DMS 273 (cell line): ENCODE data around the gene RNPEPL1.
A peak's percentile ranks its signal among the peaks of the same experiment; 100 is the strongest.

ENCODE experiments used
- DNase-seq: peaks from one replicate; lab custom pipeline; 2025; ENCODE audit not compliant: unreplicated experiment; lab: John Stamatoyannopoulos, UW

Gene RNPEPL1

DNA sequence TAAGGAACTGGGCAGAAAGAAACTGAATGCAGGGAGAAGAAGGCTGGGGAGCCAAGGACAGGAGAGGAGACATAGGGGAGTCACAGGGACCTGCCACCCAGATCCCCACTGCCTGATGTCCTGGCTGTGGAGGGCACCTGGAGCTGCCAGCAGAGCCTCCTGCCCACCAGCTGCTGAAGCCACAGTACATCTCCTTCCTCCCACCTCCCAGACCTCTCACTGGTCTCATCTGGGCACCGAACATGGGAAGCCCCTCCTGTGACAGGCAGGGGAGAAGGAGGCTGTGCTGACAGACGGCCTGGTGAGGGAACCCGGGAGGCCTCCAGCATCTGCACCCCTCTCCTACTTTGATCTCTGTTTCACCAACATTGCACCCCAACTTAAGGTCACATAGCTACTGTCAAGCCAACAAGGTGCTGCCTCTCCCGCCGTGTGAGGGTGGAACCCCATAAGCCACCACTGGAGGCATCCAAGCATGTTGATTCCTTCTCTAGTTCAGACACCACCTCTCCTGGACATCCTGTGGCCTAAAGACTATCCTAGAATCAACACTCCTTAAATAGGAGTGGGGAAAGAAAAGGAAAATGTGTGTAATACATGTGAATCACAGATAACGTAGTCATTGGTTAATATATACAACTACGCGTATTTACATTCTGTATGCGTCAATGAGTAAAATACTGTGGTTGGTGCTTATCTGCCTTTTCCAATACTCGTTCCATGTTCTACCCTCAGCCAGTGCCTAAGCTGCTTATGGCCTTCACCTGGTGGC lies 3.5 kb upstream of the RNPEPL1 start:
- DNase-seq: no peak

DNA sequence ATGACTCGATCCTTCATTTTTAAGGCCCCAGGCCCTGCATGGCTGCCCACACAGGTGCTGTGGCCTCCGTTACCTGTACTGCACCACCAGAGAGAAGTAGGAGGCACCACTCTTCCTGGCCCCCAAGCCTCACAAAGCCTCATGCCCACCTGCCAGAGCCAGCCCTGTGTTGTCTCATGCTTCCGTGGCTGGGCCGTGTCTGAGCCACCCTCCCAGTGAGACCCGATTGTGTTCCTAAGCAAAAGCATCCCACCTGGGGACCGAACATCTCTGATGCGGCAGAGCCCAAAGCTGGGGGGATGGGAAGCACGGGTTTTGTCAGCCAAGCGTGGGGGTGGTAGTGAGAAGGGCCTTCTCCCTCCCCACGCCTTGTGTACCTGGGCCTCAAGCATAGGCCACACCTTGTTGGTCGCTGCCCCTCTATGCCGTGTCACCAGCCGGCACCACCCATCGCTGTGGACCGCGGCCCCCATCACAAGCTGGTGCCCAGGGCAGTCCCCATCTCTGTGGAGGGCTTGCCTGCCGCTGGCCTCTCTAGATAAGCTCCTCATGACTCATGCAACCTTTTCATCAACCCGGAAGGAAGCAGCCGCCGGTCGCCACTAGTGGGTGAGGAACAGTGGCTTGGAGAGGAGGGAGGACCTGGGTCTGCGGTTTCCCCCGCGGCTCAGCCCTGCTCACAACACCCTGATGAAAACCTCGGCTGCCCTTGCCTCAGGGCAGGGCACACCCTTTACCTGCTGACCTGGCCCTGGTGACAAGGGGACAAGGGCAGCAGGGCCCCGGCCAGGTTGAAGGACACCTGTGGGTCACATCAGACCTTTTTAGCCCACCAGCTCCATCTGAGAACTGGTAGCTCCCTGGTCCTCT lies 2.7 kb upstream of the RNPEPL1 start:
- peak; percentile 37 for DNase-seq

DNA sequence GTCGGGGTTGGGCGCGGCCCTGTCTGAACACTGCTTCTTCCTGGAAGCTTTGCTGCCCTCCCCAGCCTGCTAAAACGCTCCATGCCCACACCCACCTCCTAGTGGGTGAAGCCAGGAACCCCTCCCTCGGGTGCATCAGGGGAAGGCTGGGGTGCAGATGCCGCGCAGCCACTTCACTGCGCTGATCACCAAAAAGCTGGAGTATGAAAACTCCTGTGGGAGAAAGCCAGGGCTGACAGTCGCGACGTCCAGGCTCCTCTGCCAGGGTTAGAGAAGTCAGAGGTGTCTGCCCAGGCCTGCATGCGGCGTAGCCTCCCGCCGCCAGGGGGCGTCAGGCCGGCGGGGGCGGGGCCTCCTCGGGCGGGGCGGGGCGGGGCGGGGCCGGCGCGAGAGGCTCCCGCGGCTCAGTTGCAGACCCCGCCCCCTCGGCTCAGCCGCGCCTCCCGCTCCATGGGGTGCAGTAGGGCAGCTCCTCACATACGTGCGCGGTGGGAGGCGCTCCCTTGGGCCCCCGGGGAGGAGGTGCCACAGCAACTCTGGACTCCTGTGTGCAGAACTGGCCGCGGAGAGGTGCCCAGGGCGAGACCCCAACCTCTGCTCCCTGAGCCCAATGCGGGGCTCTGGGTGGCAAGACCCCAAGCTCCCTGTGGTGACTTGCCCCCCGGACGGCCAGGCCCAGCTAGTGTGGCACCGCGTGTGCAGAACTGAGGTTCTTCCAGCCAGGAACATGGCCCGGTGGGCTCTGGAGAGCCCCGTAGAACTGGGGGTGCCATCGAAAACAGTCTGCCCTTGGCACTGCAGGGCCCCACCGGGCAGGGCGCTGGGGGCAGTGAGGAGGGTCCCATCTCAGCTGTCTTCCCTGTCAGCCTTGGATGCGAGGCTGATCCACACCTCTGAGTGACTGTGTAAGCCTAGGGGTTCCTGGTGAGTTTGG lies 1.8 kb upstream of the RNPEPL1 start:
- peak; percentile 91 for DNase-seq

DNA sequence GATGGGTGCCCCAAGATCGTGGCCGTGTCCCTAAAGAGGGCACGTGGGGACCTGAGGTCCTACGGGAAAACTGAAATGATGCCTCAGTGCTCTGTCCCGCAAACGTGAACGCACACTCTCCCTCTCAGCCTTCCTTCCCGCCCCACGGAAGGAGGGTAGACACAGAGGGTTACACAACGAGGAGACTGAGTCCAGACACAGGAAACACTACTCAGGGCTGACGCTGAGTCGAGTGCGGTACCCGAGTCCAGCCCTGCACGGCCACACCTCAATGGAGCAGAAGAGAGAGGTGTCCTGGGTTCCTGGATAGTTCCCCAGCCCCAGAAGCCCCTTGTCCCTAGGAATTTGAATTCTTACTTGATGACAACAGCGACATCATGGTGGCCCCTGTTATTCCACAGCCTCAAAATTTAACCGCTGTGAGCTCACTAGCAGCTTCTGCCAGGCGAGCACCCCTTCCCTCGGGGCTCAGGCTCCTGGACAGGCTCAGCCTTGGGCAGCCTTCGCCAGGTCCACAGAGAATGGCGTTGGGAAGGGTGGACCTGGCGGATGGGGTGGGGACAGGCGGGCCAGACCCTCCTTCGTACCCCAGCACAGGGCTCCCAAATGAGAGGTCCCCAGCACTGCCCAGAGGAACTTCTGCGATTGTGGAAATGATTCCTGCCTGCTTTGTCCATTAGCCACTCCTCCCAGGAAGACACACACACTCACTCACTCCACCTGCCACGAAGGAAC lies 980 bp upstream of the RNPEPL1 start:
- no peak for DNase-seq

DNA sequence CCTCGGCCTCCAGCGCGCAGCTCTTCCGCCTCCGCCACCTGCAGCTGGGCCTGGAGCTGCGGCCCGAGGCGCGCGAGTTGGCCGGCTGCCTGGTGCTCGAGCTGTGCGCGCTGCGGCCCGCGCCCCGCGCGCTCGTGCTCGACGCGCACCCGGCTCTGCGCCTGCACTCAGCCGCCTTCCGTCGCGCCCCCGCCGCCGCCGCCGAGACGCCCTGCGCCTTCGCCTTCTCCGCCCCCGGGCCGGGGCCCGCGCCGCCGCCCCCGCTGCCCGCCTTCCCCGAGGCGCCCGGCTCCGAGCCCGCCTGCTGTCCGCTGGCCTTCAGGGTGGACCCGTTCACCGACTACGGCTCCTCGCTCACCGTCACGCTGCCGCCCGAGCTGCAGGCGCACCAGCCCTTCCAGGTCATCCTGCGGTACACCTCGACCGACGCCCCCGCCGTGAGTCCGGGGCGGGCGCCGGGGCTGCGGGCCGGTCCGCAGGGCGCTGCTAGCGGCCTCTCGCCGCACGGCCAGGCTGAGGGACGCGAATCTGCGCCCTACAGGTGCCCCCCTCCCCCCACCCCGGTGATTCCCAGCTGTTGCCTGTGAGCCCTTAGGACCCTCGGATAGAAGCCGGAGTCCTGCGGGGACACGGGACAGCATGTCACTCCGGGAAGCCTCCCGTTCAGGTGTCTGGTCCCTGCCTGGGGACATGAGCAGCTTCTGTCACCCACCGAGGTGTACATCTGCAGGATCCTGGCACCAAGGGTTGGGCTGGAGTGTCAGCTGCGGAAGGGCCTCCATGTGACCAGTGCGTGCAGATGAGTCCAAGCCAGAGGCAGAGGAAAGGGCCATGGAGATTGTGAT lies 616 bp downstream of the RNPEPL1 start:
- peak; percentile 86 for DNase-seq

DNA sequence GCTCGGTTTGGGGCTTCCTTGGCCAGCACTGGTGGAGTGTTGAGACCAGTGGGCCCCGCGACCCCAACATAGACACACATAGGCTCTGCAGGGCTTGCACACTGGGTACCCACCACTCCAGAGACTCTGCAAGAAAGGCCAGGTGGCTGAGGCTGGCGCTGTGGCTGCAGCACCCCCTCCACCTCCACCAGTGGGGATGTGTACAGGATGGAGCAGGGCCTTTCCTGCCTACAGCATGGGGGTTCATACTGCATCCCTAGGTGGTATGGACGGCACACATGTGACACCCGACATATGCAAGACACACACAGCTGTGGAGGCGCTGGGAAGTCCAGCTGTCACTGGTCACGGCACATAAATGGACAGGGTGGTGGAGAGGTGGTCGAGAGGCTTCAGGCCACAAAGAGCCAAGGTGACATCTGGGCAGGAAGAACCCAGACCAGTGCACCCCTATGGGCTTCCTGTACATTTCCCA lies 1.3 kb downstream of the RNPEPL1 start:
- DNase-seq: no peak

DNA sequence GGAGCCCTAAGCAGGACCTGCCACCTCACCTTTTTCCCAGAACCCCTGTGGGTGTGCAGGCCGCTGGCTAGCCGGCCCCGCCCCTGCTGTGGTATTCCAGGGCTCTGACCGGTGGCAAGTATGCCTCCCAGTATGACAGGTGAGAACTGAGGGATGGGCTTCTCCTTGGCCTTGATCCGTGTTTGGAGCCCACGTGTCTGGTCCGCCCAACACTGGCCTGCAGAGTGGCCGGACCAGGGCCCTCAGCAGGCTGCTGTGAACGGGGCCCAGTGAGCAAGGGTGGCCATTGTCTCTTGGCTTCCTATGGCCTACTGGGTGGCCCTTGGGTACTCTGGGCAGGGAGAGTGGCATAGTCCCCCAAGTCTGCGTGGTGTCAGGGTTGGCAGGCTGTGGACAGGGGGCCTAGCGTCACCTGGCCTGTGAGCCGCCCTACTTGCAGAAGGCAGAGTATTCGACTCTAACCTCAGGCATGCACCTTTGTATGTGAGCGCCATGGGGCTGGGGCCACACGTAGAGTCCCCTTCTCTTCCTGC lies 1.8 kb downstream of the RNPEPL1 start:
- no peak for DNase-seq

DNA sequence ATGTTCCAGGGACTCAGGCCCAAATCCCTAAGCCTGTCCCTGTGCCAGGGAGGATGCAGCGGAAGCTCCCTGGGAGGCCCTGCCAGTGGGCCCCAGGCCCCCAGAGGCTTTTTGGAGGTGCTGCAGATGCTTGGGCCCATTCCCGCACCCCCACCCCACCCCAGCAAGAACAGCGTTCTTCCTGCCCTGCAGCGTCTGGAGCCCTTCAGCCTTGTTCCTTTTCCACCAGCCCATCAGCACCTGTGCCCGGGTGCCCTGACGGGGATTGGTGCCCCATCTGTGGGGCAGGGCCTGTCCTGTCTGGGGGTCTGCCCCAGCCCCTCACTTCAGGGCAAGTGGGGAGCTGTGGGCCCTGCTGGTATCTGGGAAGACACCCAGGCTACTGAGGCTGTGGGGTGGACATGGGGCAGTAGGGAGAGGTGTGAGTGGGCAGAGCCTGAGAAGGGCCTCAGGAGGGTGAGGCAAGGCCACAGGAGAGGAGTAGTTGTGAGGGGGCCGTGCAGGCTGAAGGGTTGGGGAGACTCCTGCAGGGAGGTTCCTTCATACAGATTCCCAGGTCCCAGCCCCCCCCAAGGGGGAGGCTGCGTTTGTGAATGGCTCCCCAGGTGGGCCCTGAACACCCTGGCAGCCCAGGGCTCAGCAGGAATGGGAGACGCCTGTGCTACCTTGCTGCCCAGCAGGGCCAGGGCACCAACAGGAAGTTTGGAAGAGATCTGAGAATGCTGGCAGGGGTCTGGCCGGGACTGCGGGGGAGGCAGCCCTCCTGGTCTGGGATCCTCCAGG lies 2.4 kb downstream of the RNPEPL1 start:
- DNase-seq: no peak

DNA sequence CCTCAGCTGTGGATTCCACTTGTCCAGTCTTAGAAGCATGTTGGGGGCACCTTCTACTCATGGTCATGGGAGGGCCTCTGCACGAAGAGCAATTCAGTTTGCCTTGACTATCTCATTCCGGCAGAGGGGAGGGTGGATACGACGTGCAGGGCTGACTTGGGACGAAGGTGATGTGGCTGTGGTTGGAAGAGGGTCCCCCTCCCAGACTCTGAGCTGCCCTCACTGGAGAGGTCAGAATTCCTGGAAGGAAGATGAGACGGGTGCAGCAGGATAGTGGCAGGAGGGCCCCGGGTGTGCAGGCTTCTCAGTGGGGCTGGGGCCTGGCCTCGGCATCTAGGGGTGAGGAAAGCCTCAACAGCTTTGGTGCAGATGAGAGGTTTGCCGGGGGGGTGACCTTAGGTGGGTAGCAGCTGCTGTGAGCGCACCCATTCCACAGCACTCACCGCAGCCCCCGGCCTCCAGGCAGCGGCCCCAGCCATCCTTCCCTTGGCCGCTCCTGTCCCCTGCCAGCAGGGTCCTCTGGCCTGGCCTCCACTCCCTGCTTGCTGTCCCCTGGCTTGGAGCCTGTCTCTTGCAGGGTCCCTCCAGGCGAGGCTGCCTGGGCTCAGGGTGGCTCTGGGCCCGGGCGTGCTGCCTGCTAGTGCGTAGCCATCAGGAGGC lies 3.2 kb downstream of the RNPEPL1 start:
- no peak for DNase-seq

DNA sequence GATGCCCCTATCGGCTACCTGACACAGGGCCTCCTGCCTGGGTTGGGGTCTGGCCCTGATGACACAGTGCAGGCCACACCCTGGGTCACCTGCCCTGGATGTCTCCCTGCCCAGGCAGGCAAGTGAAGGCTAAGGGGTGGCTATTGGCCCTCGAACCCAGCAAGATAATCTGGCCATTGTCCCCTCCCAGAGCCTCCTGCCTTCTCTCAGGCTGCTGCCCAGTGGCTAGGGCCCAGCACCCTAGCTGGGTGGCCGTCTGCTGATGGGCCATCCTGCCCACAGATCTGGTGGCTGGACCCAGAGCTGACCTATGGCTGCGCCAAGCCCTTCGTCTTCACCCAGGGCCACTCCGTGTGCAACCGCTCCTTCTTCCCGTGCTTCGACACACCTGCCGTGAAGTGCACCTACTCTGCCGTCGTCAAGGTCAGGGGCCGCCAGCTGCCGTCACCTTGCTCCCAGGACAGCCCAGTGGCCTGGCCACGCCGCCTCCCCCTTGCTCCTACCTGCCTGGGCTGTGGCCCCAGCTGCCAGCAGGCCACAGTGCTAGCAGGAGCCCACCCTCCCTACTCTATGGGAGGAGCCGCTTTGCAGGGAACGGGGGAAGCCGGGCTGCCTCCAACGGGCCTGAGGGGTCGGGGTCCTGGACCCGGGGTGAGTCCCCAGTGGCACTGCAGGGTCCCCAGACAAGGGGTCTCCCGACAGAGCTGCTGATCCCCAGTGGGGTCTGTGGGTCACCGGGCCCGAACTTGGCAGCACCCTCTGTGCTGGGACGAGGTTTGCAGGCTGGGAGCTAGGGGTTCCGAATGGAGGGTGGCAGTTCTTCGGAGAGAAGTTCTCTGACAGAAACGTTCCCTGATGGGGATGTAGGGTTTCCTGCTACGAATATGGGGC lies 4.1 kb downstream of the RNPEPL1 start:
- no peak for DNase-seq

DNA sequence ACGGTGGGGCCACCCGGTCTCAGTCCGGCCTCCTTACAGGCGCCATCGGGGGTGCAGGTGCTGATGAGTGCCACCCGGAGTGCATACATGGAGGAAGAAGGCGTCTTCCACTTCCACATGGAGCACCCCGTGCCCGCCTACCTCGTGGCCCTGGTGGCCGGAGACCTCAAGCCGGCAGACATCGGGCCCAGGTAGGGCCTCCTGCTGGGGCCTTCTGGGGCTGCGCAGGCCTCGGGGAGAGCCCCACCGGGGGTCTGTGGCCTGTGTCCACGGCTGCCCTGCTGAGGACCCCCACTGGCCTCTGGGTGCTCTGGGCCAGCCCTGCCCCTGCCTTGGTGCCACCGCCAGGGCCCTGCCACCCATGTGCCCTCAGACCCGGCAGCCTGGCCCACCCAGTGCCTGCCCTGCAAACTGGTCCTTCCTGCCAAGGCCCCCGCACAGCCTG lies 4.8 kb downstream of the RNPEPL1 start:
- no peak for DNase-seq

DNA sequence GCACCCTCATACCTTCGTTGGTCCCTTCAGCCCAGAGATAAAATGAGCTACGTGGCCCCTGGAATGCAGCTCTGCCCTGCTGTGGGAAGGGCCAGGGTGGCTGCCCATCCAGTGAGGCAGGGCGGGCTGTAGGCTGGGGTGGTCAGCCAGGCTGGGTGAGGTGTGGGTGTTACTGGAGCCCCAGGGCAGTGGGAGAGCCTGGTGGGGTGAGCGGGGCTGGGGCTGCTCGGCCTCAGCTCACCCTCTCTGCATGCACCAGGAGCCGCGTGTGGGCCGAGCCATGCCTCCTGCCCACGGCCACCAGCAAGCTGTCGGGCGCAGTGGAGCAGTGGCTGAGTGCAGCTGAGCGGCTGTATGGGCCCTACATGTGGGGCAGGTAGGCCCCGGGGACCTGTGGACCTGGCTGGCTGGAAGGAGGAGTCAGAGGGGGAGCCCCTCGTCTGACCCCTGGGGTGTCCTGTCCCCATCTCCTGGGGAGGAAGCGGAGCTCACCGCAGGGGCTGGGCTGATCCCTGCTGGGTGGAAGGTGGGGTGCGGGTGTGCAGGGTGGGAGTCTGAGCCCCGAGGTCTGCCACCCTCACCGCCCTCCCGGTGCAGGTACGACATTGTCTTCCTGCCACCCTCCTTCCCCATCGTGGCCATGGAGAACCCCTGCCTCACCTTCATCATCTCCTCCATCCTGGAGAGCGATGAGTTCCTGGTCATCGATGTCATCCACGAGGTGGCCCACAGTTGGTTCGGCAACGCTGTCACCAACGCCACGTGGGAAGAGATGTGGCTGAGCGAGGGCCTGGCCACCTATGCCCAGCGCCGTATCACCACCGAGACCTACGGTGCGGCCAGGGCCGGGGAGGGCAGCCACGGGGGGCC lies 5.5 kb downstream of the RNPEPL1 start:
- no peak for DNase-seq

DNA sequence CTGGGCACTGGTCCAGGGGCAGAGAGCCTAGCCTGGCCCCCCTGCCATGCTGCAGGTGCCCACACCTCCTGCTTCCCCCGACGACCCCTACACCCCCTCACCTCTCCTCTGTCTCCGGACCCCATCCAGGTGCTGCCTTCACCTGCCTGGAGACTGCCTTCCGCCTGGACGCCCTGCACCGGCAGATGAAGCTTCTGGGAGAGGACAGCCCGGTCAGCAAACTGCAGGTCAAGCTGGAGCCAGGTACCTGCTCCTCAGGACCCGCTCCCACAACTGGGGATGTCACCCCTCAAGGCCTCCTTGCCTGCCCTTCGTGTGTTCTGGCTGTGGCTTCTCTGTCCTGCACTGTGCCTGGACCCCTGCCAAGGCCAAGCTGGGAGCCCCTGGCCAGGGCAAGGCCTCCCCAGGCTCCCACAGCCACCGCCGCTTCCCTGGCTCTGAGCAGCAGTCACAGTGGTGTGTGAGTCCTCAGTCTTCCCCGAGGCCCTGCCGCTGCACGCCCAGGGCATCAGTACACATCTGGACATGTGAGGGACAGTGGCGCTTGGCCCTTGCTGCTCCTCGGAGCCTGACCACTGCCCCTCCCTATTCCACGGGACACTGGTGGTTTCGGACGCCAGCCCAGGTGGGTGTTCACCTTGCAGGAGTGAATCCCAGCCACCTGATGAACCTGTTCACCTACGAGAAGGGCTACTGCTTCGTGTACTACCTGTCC lies 6.3 kb downstream of the RNPEPL1 start:
- no peak for DNase-seq

DNA sequence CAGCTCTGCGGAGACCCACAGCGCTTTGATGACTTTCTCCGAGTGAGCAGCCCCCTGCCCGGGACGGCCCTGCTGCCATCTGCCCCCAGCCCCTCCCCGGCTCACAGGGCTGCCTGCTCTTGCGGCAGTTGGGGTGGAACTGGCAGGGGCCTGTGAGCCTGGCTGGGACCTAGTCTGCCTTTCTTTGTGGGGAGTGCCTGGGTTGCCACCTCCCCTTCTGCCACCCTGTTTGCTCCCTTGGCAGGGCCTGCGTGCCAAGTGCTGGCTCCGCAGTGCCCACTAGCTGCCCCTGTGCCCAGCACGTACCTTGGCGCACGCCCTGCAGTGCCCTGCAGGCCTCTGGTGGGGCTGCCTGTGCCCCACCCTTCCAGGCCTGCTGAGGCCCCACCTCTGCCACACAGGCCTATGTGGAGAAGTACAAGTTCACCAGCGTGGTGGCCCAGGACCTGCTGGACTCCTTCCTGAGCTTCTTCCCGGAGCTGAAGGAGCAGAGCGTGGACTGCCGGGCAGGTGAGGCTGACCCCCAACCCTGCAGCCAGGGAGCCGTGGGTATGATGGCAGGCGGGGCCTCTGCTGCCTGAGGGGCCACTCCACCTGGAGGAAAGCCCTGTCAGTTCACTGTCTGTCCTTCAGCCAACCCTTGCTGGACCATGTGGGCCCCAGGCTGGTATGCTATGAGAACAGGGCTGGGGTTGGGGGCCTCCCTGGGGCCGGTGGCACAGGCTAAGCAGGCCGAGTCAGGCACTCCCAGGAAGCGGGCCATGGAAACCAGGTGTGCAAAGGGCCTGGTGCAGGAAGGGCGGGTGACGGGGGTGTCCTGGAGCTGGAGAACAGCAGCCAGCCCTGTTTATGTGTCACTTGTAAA lies 7.0 kb downstream of the RNPEPL1 start:
- no peak for DNase-seq
